ENCODE measurements around the gene MADD. TPM values are rescaled to one million over a fixed set of nuclear protein-coding genes. Genes with fewer than 3 reads are reported as not detected.

Gene MADD
- total and polyA plus RNA-seq, 2 donors (not counting 1 experiment from before 2014, with no cell fraction given): 56.8 to 108 TPM

GRCh38 chr11:47340010-47340409 is 70.1 kb downstream of the MADD start:
- H3K4me1 ChIP-seq (ENCODE audit: control insufficient read depth in 2 of 2, insufficient read depth in 2 of 2, low read length in 2 of 2): no peaks in the 10 kb centered on the region
- no peaks in the 10 kb centered on the region for H3K79me2 ChIP-seq (ENCODE audit: control insufficient read depth, insufficient read depth, low read length)
- no peak overlapping the region for H3K27ac Mint-ChIP-seq
- H3K9ac ChIP-seq (ENCODE audit: low read length): no peak overlapping the region
- H3K9me3 Mint-ChIP-seq (ENCODE audit: insufficient read depth): no peaks in the 10 kb centered on the region
- DNase-seq (no peak), ATAC-seq (ENCODE audit: low read depth) (no peak)
- H3K27me3 ChIP-seq (replicated peaks in 1 of 4; ENCODE audit: control extremely low read depth in 1 of 4, control insufficient read depth in 3 of 4, insufficient read depth in 4 of 4, low read length in 3 of 4): no peaks in the 10 kb centered on the region
- POLR2A ChIA-PET: no interaction called here
- H2AFZ ChIP-seq (ENCODE audit: insufficient read depth, low read depth, low read length, poor library complexity, severe bottlenecking): no peak overlapping the region
- CTCF ChIA-PET: no interaction called here
- H4K20me1 ChIP-seq (ENCODE audit: control insufficient read depth, insufficient read depth, low read length, poor library complexity, severe bottlenecking): no peaks in the 10 kb centered on the region
- H3K36me3 ChIP-seq (replicated peaks in 1 of 2; ENCODE audit: control extremely low read depth in 1 of 2, control insufficient read depth in 1 of 2, extremely low read depth in 1 of 2, insufficient read depth in 2 of 2, low read length in 1 of 2): no peaks in the 10 kb centered on the region
- no peak overlapping the region for H3K4me3 ChIP-seq (ENCODE audit: control extremely low read depth in 1 of 5, extremely low read depth in 1 of 5, insufficient read depth in 1 of 5, low read depth in 2 of 5, low read length in 4 of 5)
- H3K9me3 ChIP-seq (ENCODE audit: control extremely low read depth in 1 of 3, control insufficient read depth in 2 of 3, insufficient read depth in 1 of 3, low read length in 2 of 3): no peaks in the 10 kb centered on the region
- H3K27me3 Mint-ChIP-seq: no peaks in the 10 kb centered on the region
- H3K4me1 Mint-ChIP-seq: no peaks in the 10 kb centered on the region
- no peak overlapping the region for H3K4me3 Mint-ChIP-seq
- TF ChIP-seq CTCF (IDR thresholded peaks at IDR 0.05) (no peak), EZH2 (IDR thresholded peaks at IDR 0.05; ENCODE audit: borderline replicate concordance, insufficient read depth, low read depth, low read length, poor library complexity, severe bottlenecking) (no peak)
- no peak overlapping the region for H3K4me2 ChIP-seq (replicated peaks; ENCODE audit: low read depth, low read length, poor library complexity, severe bottlenecking)
- H3K27ac ChIP-seq (ENCODE audit: low read length in 2 of 2): no peak overlapping the region
- WGBS (ENCODE audit: insufficient coverage): 97% methylated on average over 9 of the region's 9 CpGs
- intact Hi-C loops (cut with micrococcal nuclease): no loop called here

- DNase-seq (no peak), ATAC-seq (ENCODE audit: low read depth) (no peak)
- 91% methylated on average over 17 of the region's 18 CpGs for WGBS (ENCODE audit: insufficient coverage)
- Histone ChIP-seq H3K9me3 (ENCODE audit: control extremely low read depth in 1 of 3, control insufficient read depth in 2 of 3, insufficient read depth in 1 of 3, low read length in 2 of 3) (no peaks in the 10 kb centered on the region), H3K79me2 (ENCODE audit: control insufficient read depth, insufficient read depth, low read length) (no peaks in the 10 kb centered on the region), H3K27ac (ENCODE audit: low read length in 2 of 2) (no peak overlapping the region), H4K20me1 (ENCODE audit: control insufficient read depth, insufficient read depth, low read length, poor library complexity, severe bottlenecking) (no peaks in the 10 kb centered on the region), H3K27me3 (replicated peaks in 1 of 4; ENCODE audit: control extremely low read depth in 1 of 4, control insufficient read depth in 3 of 4, insufficient read depth in 4 of 4, low read length in 3 of 4) (no peaks in the 10 kb centered on the region), H3K9ac (ENCODE audit: low read length) (no peak overlapping the region), H2AFZ (ENCODE audit: insufficient read depth, low read depth, low read length, poor library complexity, severe bottlenecking) (no peak overlapping the region), H3K4me3 (ENCODE audit: control extremely low read depth in 1 of 5, extremely low read depth in 1 of 5, insufficient read depth in 1 of 5, low read depth in 2 of 5, low read length in 4 of 5) (no peak overlapping the region), H3K4me1 (ENCODE audit: control insufficient read depth in 2 of 2, insufficient read depth in 2 of 2, low read length in 2 of 2) (no peaks in the 10 kb centered on the region), H3K36me3 (replicated peaks in 1 of 2; ENCODE audit: control extremely low read depth in 1 of 2, control insufficient read depth in 1 of 2, extremely low read depth in 1 of 2, insufficient read depth in 2 of 2, low read length in 1 of 2) (no peaks in the 10 kb centered on the region), H3K4me2 (replicated peaks; ENCODE audit: low read depth, low read length, poor library complexity, severe bottlenecking) (no peak overlapping the region)
- Mint-ChIP-seq H3K4me1 (no peaks in the 10 kb centered on the region), H3K9me3 (ENCODE audit: insufficient read depth) (no peaks in the 10 kb centered on the region), H3K4me3 (no peak overlapping the region), H3K27me3 (no peaks in the 10 kb centered on the region), H3K27ac (no peak overlapping the region)
- POLR2A ChIA-PET: no interaction called here
- CTCF ChIA-PET: interaction anchor here (0.8 kb wide), 1 partner anchor 10 kb away, joined by 3 read pairs; no protein-coding TSS in a partner anchor
- intact Hi-C loops (cut with micrococcal nuclease): no loop called here
- TF ChIP-seq EZH2 (IDR thresholded peaks at IDR 0.05; ENCODE audit: borderline replicate concordance, insufficient read depth, low read depth, low read length, poor library complexity, severe bottlenecking) (no peak), CTCF (IDR thresholded peaks at IDR 0.05) (no peak)
These were observed 71.2 kb downstream of the MADD start for GRCh38 chr11:47340980-47341775.

Data from B cell (primary cell).